Tongue (tissue), 2 donors: ENCODE data around the gene CNTFR. TPM values are rescaled to one million over a fixed set of nuclear protein-coding genes. Genes with fewer than 3 reads are reported as not detected.

ENCODE experiments used
- DNase-seq: peaks from one replicate; pipeline ENCODE4 v3.0.0-alpha.2; 2015
- total RNA-seq: library from RNA; depleted of rRNA; stranded (reverse); fragments of >200 nt; gene quantifications from one replicate; pipeline ENCODE4 v1.2.3, GENCODE V29; 2014

Gene CNTFR
- total RNA-seq, 1 donor from 2014 or later = 6.2 TPM

- peak; percentile 97 for DNase-seq
These were observed 30.8 kb upstream of the CNTFR start, which contains the start of gene DCTN3 for GRCh38 chr9:34620061-34620994. DCTN3 (minus strand) TSS chr9:34620495; CDS start chr9:34620464, 31 bp downstream.

- DNase-seq = no peak
These were observed 25.6 kb upstream of the CNTFR start for GRCh38 chr9:34615132-34615531.

- DNase-seq = peak; percentile 91
These were observed 23.4 kb upstream of the CNTFR start for GRCh38 chr9:34612788-34613390.

- DNase-seq = peak; percentile 94
These were observed 22.6 kb upstream of the CNTFR start, which contains the start of gene RPP25L for GRCh38 chr9:34611811-34612787. RPP25L (minus strand) TSS chr9:34612097; CDS start chr9:34611296, 801 bp downstream.

- DNase-seq = no peak
These were observed 21.8 kb upstream of the CNTFR start for GRCh38 chr9:34611251-34611810.

GRCh38 chr9:34610434-34611206 is 21.1 kb upstream of the CNTFR start:
- no peak for DNase-seq

GRCh38 chr9:34607331-34607730 is 17.8 kb upstream of the CNTFR start:
- no peak for DNase-seq

- no peak for DNase-seq
These were observed 17.4 kb upstream of the CNTFR start for GRCh38 chr9:34606905-34607304.

- no peak for DNase-seq
These were observed 16.7 kb upstream of the CNTFR start for GRCh38 chr9:34606190-34606589.

GRCh38 chr9:34603610-34604231 is 14.2 kb upstream of the CNTFR start:
- DNase-seq = peak; percentile 91

- DNase-seq = no peak
These were observed 12.5 kb upstream of the CNTFR start for GRCh38 chr9:34601937-34602573.

GRCh38 chr9:34600908-34601307 is 11.4 kb upstream of the CNTFR start:
- no peak for DNase-seq

GRCh38 chr9:34599546-34599945 is 10.0 kb upstream of the CNTFR start:
- DNase-seq = no peak

GRCh38 chr9:34594177-34594576 is 4.7 kb upstream of the CNTFR start:
- no peak for DNase-seq

GRCh38 chr9:34592895-34593601 is 3.5 kb upstream of the CNTFR start:
- peak; percentile 71 for DNase-seq

GRCh38 chr9:34591917-34592866 is 2.7 kb upstream of the CNTFR start:
- no peak for DNase-seq

- peak; percentile 90 for DNase-seq
These were observed 1.9 kb upstream of the CNTFR start for GRCh38 chr9:34591248-34591916.
